HAP-1 (cell line): Measurements from ENCODE around the gene TNK1.
A peak's percentile ranks its signal among the peaks of the same experiment; 100 is the strongest.
"Not testable (repeated sequence)": the region's sequence is repeated elsewhere in the genome, so short reads cannot be mapped to it uniquely, and the experiment has no call there.

ENCODE experiments used
- DNase-seq, 2 experiments: peaks; one replicate each; pipeline ENCODE4 v3.0.0-alpha.2; 2016 to 2020; ENCODE audit warnings: low spot score in 2 of 2
- H3K27me3 ChIP-seq: fragments of 250-450 bp; sonication (Bioruptor Pico); 2 replicates; pipeline ENCODE4 v1.5.1; 2020; ENCODE audit warnings: low read depth, mild to moderate bottlenecking, moderate library complexity
- H3K36me3 ChIP-seq: fragments of 250-450 bp; sonication (Bioruptor Pico); replicated peaks from 2 replicates; pipeline ENCODE4 v1.5.1; 2020; ENCODE audit warnings: mild to moderate bottlenecking
- H3K4me1 ChIP-seq: fragments of 250-450 bp; sonication (Bioruptor Pico); 2 replicates; pipeline ENCODE4 v1.5.1; 2020; ENCODE audit warnings: mild to moderate bottlenecking
- H3K4me3 ChIP-seq: fragments of 250-450 bp; sonication (Bioruptor Pico); 2 replicates; pipeline ENCODE4 v1.5.1; 2020; ENCODE audit warnings: mild to moderate bottlenecking, moderate library complexity
- H3K9me3 ChIP-seq: fragments of 250-450 bp; sonication (Bioruptor Pico); 2 replicates; pipeline ENCODE4 v1.5.1; 2020; ENCODE audit warnings: mild to moderate bottlenecking, moderate library complexity
- in situ Hi-C: fragments of 300-500 bp; cut with MboI; formaldehyde crosslinking; loops from 3 replicates; pipeline ENCODE4 v1.14.3; 2020; ENCODE audit warnings: low sequenced_read_pairs, inconsistent platforms, mixed read lengths

The TNK1 gene

DNA sequence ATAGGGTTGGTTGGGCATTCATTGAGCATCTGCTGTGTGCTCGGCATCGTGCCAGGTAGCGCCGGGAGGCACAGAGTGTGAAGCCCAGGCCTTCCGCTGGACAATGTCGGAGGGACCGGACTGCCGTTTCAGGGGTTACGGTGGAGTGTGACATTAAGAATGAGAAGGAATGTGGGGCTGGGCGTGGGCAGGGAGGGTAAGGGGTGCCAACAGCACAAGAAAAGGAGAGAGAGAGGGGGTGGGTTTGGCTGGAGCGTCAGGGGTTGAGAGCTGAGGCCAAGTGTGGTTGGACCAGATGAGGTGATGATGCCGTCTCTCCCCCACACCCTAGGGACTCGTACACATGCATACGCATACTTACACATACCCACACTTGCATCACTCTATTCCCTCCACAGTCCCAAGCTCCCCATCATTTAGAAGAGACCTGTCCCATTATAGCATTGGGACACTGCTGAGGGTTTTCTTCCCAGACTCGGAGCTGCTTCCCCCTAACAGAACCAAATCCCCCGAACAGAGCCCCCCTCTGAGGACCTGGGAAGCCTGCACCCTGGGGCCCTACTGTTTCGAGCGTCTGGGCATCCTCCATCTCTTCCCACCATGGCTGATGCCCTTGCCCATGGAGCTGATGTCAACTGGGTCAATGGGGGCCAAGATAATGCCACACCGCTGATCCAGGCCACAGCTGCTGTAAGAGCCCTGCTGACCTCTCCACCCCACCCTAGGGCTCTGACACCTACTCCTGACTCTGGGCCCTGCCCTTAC, 32.2 kb upstream of the TNK1 start:
- no peak for DNase-seq
- Histone ChIP-seq H3K4me3 (no peak overlapping the region), H3K27me3 (no peaks in the 10 kb centered on the region), H3K4me1 (no peaks in the 10 kb centered on the region), H3K9me3 (no peaks in the 10 kb centered on the region), H3K36me3 (no peaks in the 10 kb centered on the region)
- in situ Hi-C loops: loop anchor here (5.0 kb wide), 1 partner anchor 66 kb away; the partner anchor contains the start of gene SLC2A4

GRCh38 chr17:7351665-7352502, 29.0 kb upstream of the TNK1 start, which contains the start of gene KCTD11:
TSS of gene KCTD11 (plus strand) at chr17:7352162.
- Histone ChIP-seq H3K9me3 (no peaks in the 10 kb centered on the region), H3K27me3 (no peaks in the 10 kb centered on the region), H3K36me3 (no peaks in the 10 kb centered on the region), H3K4me1 (peaks cover 3% of the 10 kb centered on the region; the same call in 1 of the 2 replicates), H3K4me3 (peak within 1 kb of the TSS; percentile 34)
- DNase-seq: peak; percentile 3 to 71
- in situ Hi-C loops: no loop called here

GRCh38 chr17:7352503-7352889, 28.4 kb upstream of the TNK1 start:
- Histone ChIP-seq H3K4me1 (peaks cover 3% of the 10 kb centered on the region; the same call in 1 of the 2 replicates), H3K4me3 (peak overlapping the region; percentile 34; the same call in 1 of the 2 replicates), H3K9me3 (no peaks in the 10 kb centered on the region), H3K36me3 (no peaks in the 10 kb centered on the region), H3K27me3 (no peaks in the 10 kb centered on the region)
- in situ Hi-C loops: no loop called here
- DNase-seq: no peak

DNA sequence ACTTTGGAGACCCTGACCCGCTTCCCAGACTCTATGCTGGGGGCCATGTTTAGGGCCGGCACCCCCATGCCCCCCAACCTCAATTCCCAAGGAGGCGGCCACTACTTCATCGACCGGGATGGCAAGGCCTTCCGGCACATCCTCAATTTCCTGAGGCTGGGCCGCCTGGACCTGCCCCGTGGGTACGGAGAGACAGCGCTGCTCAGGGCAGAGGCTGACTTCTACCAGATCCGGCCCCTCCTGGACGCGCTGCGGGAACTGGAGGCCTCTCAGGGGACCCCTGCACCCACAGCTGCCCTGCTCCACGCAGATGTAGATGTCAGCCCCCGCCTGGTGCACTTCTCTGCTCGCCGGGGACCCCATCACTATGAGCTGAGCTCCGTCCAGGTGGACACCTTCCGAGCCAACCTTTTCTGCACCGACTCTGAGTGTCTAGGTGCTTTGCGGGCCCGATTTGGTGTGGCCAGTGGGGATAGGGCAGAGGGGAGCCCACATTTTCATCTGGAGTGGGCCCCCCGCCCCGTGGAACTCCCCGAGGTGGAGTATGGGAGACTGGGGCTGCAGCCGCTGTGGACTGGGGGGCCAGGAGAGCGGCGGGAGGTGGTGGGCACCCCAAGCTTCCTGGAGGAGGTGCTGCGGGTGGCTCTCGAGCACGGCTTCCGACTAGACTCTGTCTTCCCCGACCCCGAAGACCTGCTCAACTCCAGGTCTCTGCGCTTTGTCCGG, 27.8 kb upstream of the TNK1 start:
- H3K27me3 ChIP-seq: no peaks in the 10 kb centered on the region
- no peaks in the 10 kb centered on the region for H3K36me3 ChIP-seq
- peaks cover 3% of the 10 kb centered on the region; the same call in 1 of the 2 replicates for H3K4me1 ChIP-seq
- H3K4me3 ChIP-seq: no peak overlapping the region
- DNase-seq: no peak
- no peaks in the 10 kb centered on the region for H3K9me3 ChIP-seq
- in situ Hi-C loops: no loop called here

DNA sequence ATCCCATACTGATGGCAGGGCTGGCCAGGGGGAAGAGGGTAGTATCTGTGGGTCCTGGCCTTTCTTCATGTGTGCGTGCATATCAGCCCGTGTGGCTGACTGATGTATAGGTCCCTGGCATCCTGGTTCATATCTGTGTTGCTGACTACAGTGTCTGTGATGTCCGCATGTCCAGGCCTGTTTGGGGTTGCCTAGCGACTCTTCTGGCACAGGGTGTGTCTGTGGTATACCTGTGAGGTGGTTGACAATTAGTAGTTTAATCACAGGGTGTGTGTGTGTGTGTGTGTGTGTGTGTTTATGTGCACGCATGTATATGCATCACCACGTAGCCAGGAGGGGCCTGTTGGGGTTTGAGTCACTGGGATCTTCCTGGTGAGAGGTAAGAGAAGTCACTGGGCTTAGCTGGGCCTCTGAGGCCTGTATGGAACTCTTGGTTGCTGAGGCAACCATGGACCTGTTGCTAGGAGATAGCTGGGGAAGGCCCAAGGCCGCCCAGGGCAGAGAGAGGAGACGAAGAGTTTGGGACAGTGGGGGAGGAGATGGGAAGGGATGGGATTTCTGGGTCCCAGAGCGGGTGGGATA, 26.5 kb upstream of the TNK1 start:
- peak in 1 of 2 experiments; percentile 22 for DNase-seq
- Histone ChIP-seq H3K4me1 (peaks cover 3% of the 10 kb centered on the region; the same call in 1 of the 2 replicates), H3K36me3 (no peaks in the 10 kb centered on the region), H3K4me3 (no peak overlapping the region), H3K27me3 (no peaks in the 10 kb centered on the region), H3K9me3 (no peaks in the 10 kb centered on the region)
- in situ Hi-C loops: no loop called here

- Histone ChIP-seq H3K4me1 (peaks cover 3% of the 10 kb centered on the region; the same call in 1 of the 2 replicates), H3K27me3 (no peaks in the 10 kb centered on the region), H3K4me3 (no peak within 1 kb of the TSS), H3K9me3 (no peaks in the 10 kb centered on the region), H3K36me3 (no peaks in the 10 kb centered on the region)
- no peak for DNase-seq
- in situ Hi-C loops: no loop called here
Measured at GRCh38 chr17:7355053-7355452, 25.8 kb upstream of the TNK1 start, which contains the start of gene TMEM95. TSS of gene TMEM95 (plus strand) at chr17:7355156. CDS start at chr17:7355205, 49 bp downstream.

DNA sequence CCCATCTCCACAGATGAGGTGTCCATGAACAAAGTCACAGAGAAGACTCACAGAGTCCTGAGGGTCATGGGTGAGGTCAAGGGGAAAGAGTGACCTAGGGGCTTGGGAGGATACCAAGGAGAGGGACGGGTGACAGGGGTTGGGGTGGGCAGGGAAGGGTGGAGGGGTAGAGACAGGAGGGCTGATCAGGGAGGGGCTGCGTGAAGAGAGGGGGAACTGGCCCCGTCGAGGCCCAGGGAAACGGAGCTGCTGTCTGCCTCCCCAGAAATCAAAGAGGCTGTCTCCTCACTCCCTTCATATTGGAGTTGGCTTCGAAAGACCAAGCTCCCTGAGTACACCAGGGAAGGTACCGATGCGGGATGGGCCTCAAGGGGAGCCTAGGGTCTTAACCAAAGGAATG, 25.3 kb upstream of the TNK1 start:
- H3K4me3 ChIP-seq: no peak overlapping the region
- in situ Hi-C loops: no loop called here
- H3K36me3 ChIP-seq: no peaks in the 10 kb centered on the region
- no peaks in the 10 kb centered on the region for H3K9me3 ChIP-seq
- H3K27me3 ChIP-seq: no peaks in the 10 kb centered on the region
- no peak for DNase-seq
- peaks cover 3% of the 10 kb centered on the region; the same call in 1 of the 2 replicates for H3K4me1 ChIP-seq

- Histone ChIP-seq H3K4me1 (peaks cover 3% of the 10 kb centered on the region; the same call in 1 of the 2 replicates), H3K36me3 (no peaks in the 10 kb centered on the region), H3K9me3 (no peaks in the 10 kb centered on the region), H3K4me3 (no peak overlapping the region), H3K27me3 (no peaks in the 10 kb centered on the region)
- in situ Hi-C loops: no loop called here
- DNase-seq: peak; percentile 80 to 95
Measured at GRCh38 chr17:7356072-7356549, 24.8 kb upstream of the TNK1 start.

- DNase-seq: no peak
- Histone ChIP-seq H3K27me3 (no peaks in the 10 kb centered on the region), H3K4me1 (peaks cover 3% of the 10 kb centered on the region; the same call in 1 of the 2 replicates), H3K4me3 (no peak overlapping the region), H3K36me3 (no peaks in the 10 kb centered on the region), H3K9me3 (no peaks in the 10 kb centered on the region)
- in situ Hi-C loops: no loop called here
Measured at GRCh38 chr17:7356756-7357155, 24.1 kb upstream of the TNK1 start.

DNA sequence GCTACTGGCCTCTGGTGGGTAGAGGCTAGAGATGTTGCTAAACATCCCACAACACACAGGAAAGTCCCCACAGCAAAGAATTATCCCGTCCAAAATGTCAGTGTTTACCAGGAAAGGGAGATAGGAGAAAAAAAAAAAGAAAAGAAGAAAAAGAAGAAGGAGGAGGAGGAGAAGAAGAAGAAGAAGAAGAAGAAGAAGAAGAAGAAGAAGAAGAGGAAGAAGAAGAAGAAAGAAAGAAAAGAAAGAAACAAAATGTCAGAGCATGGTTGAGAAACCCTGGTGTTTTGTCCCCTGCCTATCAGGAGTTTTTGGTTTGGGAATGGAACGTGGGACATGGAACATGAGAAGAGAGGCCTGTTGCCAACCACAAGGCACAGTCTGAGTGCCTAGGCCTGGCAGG, 23.5 kb upstream of the TNK1 start:
- Histone ChIP-seq H3K9me3 (no peaks in the 10 kb centered on the region), H3K27me3 (no peaks in the 10 kb centered on the region), H3K4me1 (peaks cover 3% of the 10 kb centered on the region; the same call in 1 of the 2 replicates), H3K4me3 (no peak overlapping the region), H3K36me3 (no peaks in the 10 kb centered on the region)
- no peak for DNase-seq
- in situ Hi-C loops: no loop called here

DNA sequence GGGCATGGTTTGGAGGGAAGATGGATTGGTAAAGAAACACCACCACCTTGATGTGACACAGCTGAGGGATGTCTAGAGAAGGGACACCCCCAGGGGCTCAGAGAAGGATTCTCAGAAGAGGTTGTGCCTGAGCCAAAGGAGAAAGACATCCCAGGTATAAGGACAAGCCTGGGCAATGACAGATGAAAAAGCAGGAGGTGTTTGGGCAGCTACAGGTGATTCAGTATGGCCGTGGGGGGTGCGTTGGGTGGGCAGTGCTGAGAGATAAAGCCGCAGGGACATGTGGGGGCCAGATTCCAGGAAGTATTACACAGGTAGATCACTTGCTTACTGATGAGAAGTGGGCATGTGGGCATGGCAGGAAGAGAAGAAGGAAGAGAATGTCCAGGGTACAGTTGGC, 19.0 kb upstream of the TNK1 start:
- Histone ChIP-seq H3K36me3 (no peaks in the 10 kb centered on the region), H3K4me1 (no peaks in the 10 kb centered on the region), H3K27me3 (no peaks in the 10 kb centered on the region), H3K4me3 (no peak overlapping the region), H3K9me3 (no peaks in the 10 kb centered on the region)
- DNase-seq: no peak
- in situ Hi-C loops: no loop called here

DNA sequence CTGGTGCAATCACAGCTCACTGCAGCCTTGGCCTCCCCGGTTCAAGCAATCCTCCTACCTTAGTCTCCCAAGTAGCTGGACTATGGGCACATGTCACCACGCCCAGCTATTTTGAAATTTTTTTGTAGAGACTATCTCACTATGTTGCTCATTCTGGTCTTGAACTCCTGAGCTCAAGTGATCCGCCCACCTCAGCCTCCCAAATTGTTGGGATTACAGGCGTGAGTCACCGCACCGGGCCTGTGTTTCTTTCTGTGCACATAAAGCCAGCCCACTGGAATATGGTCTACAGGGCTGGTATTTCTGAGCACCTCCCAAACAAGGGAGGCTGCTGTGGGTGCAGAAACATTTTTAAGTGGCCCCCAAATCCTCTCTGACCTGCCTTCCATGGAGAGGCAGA, 17.6 kb upstream of the TNK1 start:
- DNase-seq: no peak
- in situ Hi-C loops: no loop called here
- Histone ChIP-seq H3K27me3 (no peaks in the 10 kb centered on the region), H3K9me3 (no peaks in the 10 kb centered on the region), H3K36me3 (no peaks in the 10 kb centered on the region), H3K4me1 (no peaks in the 10 kb centered on the region), H3K4me3 (no peak overlapping the region)

DNA sequence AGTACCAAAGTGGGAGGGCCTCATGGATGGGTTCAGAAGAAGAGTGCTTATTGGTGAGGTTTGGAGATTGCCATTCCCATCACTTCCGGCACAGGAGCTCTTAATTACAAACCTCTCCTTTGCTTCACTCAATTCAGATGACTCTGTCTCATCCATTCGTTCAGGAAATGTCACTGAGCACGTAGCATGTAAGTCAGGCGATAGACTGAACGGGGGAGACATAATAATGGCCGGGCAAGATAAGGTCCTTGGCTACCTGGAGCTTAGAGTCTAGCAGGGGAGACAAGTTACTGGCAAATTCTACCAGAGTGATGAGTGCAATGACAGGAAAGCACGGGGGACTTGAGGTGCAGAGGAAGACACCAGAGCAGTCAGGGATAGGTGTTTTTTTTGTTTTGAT, 14.9 kb upstream of the TNK1 start:
- in situ Hi-C loops, DNase-seq, H3K4me1 ChIP-seq, H3K9me3 ChIP-seq, H3K36me3 ChIP-seq, H3K27me3 ChIP-seq, H3K4me3 ChIP-seq: not testable (repeated sequence)
